GM19351 (cell line): ENCODE measurements around the gene ADAMTS17.

Experiments
- ATAC-seq: cut with Tn5 transposase; IDR thresholded peaks from one replicate; pipeline ENCODE4 v1.9.1; 2021; ENCODE audit warnings: mild to moderate bottlenecking, moderate library complexity; ENCODE audit not compliant: unreplicated experiment

Gene ADAMTS17

DNA sequence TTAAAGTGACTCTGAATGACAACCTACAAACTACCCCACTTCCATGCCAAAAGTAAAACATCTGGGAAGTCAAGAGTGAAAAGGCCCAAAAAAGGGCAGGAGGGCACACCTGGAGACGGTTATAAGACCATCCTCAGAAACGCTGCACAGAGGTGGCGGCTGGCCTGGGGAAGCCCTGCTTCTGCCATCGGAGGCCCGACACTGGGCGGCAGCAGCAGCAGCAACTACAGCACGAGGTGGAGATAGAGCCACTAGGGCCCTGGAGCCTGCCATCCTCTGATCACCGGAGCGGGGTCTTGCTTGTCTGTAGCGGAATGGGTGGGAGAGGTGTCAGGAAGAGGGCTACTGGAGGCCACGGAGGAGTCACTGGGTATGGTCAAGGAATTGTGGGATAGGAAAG lies 283.3 kb downstream of the ADAMTS17 start:
- ATAC-seq, result no peak

DNA sequence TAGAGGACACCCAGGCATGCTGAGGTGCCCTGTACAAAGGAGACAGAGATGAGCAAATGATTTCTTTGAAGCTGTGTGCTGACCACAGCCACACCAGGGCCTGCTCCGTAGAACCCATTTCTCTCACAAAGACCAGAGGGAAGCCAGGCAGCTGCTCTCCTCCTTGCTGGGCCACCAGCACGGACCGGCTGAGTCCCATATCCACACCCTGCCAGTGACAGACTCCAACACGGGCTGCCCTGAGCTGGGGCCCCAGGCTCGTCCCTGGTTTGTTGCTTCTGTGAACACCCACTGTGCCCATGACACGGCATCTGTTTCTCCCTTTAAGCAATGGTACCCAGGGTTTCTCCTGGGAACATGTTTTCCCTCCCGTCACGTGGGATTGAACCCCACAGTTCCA lies 284.5 kb downstream of the ADAMTS17 start:
- no peak for ATAC-seq

DNA sequence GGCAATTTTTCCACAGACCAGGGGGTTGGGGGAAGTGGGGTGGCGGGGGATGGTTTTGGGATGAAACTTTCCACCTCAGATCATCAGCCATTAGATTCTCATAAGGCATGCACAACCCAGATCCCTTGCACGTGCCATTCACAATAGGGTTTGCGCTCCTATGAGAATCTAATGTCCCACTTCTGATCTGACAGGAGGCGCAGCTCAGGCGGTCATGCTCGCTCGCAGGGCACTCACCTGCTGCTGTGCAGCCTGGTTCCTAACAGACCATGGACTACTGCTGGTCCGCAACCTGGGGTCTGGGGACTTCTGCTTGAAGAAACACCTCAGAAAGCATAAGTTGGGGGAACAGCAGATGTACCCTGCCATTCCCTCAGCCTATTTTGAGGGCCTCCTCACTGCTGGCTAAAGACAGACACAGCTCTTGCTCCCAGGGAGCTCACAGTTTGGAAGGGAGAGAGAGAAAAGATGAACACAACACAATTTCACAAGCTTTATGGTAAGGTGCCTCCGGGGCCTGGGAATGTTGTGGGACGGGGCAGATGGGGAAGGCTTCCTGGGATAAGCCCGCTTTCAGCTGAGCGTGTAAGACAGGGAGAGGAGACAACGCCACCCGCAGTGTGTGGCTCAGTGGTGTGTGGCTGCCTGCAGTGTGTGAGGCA lies 285.2 kb downstream of the ADAMTS17 start:
- ATAC-seq, result no peak

DNA sequence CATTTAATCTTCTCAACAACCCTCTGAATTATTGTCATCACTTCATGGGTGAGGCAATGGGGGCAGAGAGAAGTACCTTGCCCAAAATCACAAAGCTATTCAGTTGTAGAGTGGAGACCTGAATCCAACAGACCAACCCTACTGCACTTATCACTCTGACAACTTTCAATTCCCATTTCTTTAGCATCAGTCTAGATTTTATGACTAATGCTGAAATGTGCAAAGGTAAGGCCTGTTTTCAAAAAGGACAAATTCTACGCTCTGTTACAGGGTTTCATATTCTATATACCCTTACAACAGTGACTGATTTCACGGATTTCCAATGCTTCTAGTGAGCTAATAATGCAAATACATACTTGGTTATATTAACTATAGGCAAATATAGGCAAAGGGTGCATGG lies 286.0 kb downstream of the ADAMTS17 start:
- peak; percentile 83 for ATAC-seq

DNA sequence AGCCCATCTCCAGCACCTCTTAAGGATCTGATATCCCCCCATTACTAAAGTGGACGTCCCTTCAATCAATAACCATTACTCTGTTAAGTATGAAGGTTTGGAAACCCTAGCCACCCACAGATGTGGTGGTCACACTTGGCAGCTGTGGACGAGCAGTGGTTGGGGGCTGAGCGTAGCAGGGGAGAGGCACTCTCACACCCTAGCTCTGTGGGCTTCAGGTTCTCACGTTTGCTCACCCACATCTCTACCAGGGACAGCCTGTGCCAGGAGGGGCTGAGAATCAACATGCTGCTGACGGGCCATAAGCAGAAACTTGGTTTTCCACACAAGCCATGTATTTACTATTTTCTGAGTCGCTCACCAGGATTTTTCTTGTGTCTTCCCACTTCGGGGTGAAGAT lies 287.2 kb downstream of the ADAMTS17 start:
- ATAC-seq, result no peak

DNA sequence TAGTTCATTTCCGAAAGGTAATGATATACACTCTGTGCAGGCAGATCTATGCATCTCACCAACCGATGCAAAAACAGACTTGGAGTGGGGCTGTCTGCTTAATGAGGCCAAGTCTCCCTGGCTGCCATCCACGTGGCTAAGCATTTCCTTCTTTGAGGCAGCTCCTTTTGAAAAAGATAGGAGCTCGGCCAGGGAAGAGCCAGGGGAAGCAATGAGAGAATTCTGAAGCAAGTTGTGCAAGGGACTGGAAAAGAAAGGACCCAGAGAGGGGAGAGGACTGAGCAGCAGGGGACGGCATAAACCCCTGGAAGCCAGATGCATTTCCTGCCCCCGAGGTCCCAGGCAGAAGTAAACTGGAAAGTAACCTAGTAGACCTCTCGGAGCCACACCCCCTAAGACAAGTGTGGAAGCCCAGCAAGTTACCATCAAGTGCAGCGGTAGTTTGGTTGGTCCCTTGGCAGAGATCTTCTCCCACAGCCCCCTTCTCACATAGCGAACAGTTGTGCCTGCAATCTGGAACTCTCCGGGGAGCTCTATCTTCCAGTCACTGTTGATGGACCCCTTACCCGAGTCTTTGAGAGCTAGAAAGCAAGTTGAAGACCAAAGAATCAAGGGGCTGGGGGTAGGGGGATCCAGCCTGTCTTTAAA lies 288.2 kb downstream of the ADAMTS17 start:
- ATAC-seq, result no peak

DNA sequence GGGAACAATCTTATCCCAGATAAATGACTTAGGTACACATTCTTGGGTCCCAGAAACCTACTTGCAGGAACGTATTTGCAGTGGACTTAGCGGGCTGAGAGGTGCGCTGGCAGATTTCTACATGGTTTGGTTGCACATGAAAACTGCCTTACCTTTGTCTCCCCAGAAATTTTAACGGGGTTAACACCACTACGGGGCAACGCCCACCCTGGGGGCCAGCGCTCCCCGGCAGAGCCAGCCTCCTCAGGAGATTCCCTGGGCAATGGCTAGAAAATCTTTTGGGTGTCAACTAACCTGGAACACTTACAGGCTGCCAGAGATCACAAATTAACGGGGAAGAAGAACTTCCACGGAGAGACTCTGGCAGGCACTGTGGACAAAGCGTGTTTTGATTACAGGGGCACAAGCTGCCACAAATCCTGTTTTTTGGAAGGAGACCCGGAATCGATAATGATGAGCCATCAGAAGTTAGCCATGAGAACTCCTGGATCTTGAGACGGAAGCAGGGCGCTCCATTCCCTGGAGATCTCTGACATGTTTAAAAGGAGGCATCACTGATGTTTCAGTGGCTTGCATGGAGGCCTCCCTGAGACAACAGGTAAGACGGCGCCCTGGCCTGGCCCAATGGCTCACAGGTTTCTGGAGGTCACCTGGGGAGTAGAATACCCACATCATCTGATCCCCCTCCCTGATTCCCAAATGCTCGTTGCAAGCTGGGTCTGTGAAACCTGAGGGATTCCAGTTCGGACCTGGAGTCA lies 288.9 kb downstream of the ADAMTS17 start:
- ATAC-seq, result no peak

DNA sequence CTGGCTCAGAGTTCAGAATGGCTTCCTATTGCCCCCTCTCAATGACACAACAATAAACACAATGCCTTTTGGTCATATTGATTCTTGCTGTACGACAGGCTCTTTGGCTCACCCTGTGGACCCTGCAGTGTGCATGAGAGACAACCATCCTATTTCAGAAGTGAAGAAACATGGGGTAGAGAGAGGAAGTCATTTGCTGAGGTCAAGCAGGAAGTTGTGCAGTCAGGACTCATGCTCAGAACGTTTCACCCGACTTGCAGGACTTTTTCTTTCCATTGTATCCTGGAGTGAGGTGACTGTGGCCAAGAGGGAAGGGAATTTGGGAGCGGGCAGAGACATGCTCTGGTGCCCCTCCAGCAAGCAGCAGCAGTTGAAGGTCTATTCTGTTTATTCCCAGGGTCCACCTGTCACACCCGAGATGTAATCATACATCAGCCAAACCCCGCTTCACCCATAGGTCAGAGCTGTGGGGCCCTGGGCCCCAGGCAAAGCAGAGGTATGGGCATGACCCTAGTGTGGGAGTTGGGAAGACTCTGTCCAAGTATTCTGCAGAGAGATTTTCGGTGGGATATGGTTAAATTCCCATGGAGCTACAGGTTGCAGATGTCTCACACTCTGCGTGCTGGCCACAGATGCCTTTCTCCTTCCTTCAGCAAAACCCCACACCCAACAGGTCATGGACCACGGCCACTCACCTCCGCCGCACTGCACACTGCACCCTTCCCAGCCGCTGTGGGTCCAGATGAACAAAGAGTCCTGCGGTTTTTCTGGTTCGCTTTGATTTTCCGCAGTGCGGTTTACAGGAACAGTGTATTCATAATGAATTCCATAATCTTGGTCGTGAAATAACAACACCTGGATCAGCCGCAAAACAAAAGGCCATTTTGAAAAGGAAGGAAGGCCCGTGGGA lies 290.6 kb downstream of the ADAMTS17 start:
- no peak for ATAC-seq

DNA sequence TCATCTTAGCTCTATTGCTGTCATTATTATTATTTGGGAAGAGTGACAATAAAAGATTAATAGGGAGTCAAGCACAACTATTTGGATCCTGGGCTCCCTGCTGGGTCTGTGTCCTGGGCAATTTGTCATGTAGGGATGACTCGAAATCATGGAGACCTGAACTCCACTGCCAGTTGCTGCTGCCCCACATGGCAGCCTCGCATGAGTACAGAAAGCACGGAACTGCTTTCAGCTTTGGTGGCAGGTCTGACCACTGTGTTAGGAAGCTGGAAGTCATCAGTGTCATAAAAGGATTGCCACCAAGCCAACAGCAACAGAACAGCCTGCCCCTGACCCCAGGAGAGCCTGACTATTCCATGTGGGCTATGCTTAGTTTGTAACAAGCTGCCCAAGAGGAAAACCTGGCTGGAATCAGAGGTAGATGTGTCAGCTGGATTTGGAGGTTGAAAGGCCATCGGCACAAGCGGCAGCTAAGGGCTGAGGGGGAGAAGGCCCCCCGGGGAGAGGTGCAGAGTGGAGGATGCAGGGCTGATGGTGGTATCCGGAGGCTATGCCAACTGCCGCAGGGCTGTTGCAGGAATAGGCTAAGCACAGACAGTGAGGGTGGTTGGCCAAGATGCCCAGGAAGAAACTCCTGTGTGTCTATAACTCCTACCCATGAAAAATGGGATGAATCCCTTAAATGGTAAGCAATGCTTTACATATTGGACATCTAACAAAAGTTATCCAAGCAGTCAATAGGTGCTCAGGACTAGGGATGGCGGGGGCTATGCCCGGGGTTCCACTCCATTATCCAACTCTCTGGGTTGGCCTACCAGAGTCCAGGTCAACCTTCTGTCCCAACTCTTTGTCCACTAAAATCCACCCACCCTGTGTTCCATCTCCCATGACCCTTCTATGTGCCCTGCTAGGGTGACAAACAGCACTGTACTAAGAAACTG lies 291.6 kb downstream of the ADAMTS17 start:
- no peak for ATAC-seq

DNA sequence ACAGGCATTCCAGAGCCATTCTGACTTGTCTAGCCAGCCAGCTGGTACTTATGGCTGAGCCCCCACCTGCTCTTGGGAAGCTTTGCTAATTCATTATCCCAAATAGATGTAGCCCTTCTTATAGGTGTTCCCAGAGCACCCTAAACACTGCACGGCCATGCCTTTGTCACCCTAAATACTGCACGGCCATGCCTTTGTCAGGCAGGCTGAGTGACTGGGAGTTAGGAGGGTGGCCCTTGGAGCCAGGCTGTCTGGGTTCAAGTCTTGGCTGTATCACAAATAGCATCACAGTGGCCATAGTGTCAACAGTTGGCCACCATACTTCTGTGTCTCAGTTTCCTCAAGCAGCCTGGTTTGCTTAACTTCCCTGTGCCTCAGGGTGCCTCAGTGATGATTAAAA lies 292.3 kb downstream of the ADAMTS17 start:
- ATAC-seq, result no peak

DNA sequence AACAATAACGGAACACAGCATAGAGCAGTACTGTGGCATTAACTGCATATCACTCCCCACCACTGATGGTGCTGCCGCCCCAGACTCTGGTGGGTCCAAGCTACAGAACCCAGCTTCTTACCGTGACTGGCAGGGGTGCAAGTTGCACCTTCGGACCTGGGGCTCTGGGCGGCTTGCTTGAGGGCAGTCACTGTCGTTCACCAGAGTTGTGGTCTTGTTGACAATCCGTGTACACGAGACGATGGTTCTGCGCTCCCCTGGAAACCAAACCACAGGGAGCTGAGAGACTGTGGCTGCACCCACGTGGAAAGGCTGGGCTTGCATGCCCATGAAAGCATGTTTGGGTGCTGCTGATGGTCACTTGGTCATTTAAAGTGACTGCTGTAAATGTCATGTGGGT lies 293.0 kb downstream of the ADAMTS17 start:
- ATAC-seq, result no peak

DNA sequence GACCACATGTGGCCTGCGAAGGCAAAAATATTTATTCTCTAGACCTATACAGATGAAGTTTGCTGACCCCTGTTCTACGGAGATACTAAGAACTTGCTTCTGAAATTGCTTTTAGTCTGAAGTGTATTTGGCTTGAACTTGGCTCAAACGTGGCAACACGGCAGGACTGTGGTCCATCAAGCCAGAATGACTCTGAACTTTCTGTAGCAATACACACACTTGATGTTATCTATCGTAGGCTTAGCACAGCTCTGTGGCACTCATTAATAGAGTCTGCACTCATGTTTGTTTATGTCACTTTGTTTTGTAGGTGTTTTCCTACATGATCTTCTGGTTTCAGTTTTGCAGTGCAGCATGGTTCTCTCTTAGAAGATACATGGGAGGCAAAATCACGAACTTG lies 298.1 kb downstream of the ADAMTS17 start:
- peak; percentile 78 for ATAC-seq

DNA sequence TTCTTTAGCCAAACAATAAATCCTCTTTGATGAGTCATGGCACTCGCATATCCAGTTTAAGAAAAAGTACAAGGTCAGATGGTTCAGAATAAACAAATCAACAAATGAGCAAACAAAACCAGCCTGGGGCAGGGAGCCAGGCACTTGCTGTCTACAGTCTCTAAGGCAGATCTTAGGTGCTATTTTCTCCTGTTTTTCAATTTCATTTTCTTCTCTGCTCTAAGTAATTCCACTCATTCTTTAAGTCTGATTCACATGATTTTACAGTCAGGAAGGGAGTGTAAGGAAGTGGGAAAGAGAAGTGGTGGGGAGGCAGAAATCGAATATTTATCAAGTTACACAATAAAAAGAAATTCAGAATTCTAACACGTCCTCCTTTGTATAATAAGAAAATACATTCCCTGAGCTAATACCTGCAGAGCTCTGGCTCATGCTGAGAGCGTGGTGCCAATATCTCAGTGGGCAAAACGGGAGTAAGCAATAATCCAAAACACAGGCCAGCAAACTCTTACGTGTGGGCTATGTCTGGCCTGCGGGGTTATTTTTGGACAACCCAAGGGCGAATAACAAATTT lies 298.6 kb downstream of the ADAMTS17 start:
- no peak for ATAC-seq

DNA sequence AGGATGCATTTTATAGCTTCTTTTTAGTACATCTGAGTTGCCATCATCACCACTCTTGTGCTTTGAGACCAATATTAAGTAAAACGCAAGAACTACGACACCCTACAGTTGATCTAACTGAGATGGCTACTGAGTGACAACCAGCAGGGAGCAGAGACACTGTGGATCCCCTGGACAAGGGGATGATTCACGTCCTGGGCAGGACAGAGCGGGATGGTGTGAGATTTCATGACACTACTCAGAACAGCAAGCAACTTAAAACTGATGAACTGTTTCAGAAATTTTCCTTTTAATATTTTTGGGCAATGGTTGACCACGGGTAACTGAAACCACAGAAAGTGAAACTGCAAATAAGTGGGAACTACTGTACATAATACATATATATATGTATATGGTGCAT lies 299.2 kb downstream of the ADAMTS17 start:
- no peak for ATAC-seq

DNA sequence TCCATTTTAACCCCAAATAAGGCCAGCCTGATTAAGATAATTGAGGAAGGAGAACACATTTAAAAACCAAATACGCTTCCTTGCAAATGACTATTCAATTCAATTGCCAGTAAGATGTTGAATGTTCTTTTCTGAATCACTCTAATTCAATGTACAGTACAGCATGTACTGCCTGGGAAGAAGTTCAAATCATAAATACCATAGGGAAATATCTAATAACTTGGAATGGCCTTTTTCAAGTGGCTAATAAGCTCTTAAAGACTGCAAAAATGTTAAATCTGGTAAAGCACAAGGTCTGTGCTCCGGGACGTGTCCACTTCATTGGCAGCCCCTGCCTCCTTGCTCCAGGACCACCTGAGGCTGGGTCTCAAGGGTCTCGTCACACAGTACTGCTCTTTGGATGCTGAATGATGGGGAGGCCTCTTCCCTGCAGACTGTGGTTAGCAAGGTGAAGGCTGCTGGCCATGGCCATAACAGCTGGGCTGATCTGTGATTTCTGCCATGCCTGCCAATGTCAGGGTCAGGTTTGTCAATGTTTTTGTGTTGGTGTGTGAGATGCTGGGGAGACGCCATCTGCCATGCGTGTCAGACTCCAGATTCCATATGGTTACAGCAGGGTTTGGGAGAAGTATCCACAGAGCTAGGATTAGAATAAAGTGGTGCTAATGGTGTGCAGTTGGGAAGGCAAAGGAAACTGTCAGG lies 300.5 kb downstream of the ADAMTS17 start:
- ATAC-seq, result no peak

DNA sequence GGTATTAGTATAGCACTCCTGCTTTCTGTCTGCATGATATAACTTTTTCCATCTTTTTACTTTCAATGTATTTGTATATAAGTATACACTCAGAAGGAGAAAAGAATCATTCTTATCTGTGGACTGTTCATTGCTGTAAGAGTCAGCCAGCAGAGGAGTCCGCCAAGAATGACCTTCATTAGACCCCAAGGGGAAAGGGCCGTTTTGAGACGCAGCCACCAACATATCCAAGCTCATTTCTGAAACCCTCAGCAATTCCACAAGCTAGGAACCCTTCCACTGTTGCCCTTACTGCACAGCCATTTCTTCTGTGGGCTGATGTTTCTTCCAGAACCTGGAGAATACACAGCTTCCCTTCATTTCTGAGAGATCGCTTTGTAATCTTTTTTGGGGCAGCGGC lies 301.8 kb downstream of the ADAMTS17 start:
- no peak for ATAC-seq

DNA sequence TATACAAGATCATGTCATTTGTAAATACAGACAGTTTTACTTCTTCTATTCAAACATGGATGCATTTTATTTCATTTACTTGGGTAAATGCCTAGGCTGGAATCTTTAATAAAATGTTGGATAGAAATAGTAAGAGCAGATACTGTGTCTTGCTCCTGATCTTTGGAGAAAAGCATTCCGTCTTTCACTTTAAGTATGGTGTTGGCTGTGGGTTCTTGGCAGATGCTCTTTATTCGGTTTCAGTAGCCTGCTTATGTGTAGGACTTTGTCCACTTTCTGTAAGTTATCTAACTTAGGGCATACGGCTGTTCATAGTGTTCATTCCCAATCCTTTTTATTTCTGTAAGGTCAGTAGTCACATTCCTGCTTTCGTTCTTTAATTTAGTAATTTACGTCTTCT lies 303.0 kb downstream of the ADAMTS17 start:
- ATAC-seq, result no peak

DNA sequence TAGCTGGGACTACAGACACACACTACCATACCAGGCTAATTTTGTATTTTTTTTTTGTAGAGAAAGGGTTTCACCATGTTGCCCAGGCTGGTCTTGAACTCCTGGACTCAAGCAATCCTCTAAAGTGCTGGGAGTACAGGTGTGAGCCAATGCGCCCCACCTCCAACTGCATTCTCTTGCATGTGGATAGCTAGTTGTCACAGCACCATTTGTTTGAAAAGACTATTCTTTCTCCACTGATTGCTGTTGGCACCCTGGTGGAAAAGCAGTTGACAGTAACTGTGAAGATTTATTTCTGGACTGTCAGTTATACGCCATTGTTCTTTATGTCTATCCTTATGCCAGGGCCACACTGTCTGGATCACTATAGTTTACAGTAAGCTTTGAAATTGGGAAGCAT lies 303.9 kb downstream of the ADAMTS17 start:
- ATAC-seq, result no peak

DNA sequence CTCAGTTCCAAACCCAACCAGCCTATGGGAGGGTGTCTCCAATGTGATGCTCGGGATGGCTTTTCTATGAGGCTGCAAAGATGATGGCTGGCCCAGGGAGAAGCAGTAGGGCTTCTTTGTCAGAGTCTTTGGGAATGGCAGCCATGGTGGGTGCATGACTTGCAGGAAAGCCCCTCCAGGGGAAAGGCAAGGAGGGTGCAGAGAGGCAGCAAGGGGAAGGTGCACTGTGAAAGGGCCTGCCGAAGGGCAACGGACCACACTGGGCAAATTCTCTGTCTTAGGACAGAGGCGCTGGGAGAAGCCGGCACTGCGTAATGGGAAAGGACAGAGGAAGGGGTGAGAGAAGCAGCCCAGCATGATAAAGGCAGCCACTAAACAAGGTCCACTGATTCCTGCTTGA lies 305.8 kb downstream of the ADAMTS17 start:
- no peak for ATAC-seq
